Activated T-helper 1 cell treated with anti-CD3 and anti-CD28 coated beads, Interleukin-12 subunit alpha, Interleukin-12 subunit beta, Interleukin-2, Interleukin-4 antibody, amounts not matched to agents 30 ng/mL and 10 ng/mL and 1 ng/mL, durations not matched to agents 14 hours and 24 hours and 36 hours (primary cell): ENCODE measurements around the gene FAM3B. TPM values are rescaled to one million over a fixed set of nuclear protein-coding genes. Genes with fewer than 3 reads are reported as not detected.

Experiments
- DNase-seq: peaks from one replicate; pipeline ENCODE4 v3.0.0; 2021; ENCODE audit warnings: low spot score
- H3K27ac Mint-ChIP-seq: one replicate; pipeline ENCODE4 v1.8.0; 2021; ENCODE audit warnings: mild to moderate bottlenecking, mixed read lengths
- H3K27me3 Mint-ChIP-seq: one replicate; pipeline ENCODE4 v1.8.0; 2022; ENCODE audit warnings: mild to moderate bottlenecking, moderate library complexity, mixed read lengths; ENCODE audit not compliant: insufficient read depth
- H3K36me3 Mint-ChIP-seq: one replicate; pipeline ENCODE4 v1.8.0; 2021; ENCODE audit warnings: low read depth, mixed read lengths
- H3K4me1 Mint-ChIP-seq: one replicate; pipeline ENCODE4 v1.8.0; 2021; ENCODE audit warnings: low read depth, mixed read lengths
- H3K4me3 Mint-ChIP-seq: one replicate; pipeline ENCODE4 v1.8.0; 2021; ENCODE audit warnings: mild to moderate bottlenecking, moderate library complexity, mixed read lengths
- H3K9me3 Mint-ChIP-seq: one replicate; pipeline ENCODE4 v1.8.0; 2021; ENCODE audit warnings: mixed read lengths
- intact Hi-C: fragments of 100-400 bp; cut with micrococcal nuclease; formaldehyde crosslinking; loops from one replicate; pipeline ENCODE4 v1.15.1; 2024
- total RNA-seq: library from RNA; stranded (reverse); gene quantifications from 2 replicates; pipeline ENCODE4 v1.2.3, GENCODE V29; 2022

FAM3B gene
- total RNA-seq, 1 donor from 2014 or later = not detected

GRCh38 chr21:41403331-41403730 lies 86.7 kb downstream of the FAM3B start:
- intact Hi-C loops = no loop called here
- Mint-ChIP-seq H3K4me1 (no peaks in the 10 kb centered on the region), H3K9me3 (no peaks in the 10 kb centered on the region), H3K4me3 (no peak overlapping the region), H3K27ac (no peak overlapping the region), H3K27me3 (no peaks in the 10 kb centered on the region), H3K36me3 (peaks cover 45% of the 10 kb centered on the region)
- no peak for DNase-seq

GRCh38 chr21:41403966-41404365 lies 87.4 kb downstream of the FAM3B start:
- intact Hi-C loops = no loop called here
- no peak overlapping the region for H3K4me3 Mint-ChIP-seq
- no peaks in the 10 kb centered on the region for H3K9me3 Mint-ChIP-seq
- H3K27me3 Mint-ChIP-seq = no peaks in the 10 kb centered on the region
- no peak for DNase-seq
- no peak overlapping the region for H3K27ac Mint-ChIP-seq
- peaks cover 51% of the 10 kb centered on the region for H3K36me3 Mint-ChIP-seq
- H3K4me1 Mint-ChIP-seq = no peaks in the 10 kb centered on the region

GRCh38 chr21:41405321-41405720 lies 88.7 kb downstream of the FAM3B start:
- DNase-seq = no peak
- Mint-ChIP-seq H3K27ac (no peak overlapping the region), H3K4me3 (no peak overlapping the region), H3K27me3 (no peaks in the 10 kb centered on the region), H3K4me1 (no peaks in the 10 kb centered on the region), H3K36me3 (peaks cover 55% of the 10 kb centered on the region), H3K9me3 (no peaks in the 10 kb centered on the region)
- intact Hi-C loops = no loop called here

GRCh38 chr21:41406340-41406739 lies 89.7 kb downstream of the FAM3B start:
- Mint-ChIP-seq H3K36me3 (peaks cover 54% of the 10 kb centered on the region), H3K4me1 (peaks cover 2% of the 10 kb centered on the region), H3K4me3 (no peak overlapping the region), H3K27me3 (no peaks in the 10 kb centered on the region), H3K9me3 (no peaks in the 10 kb centered on the region), H3K27ac (no peak overlapping the region)
- intact Hi-C loops = no loop called here
- DNase-seq = no peak

Other genes with a start within 250 kb of the FAM3B start
- 0.81 and 1.8 TPM in 2 replicates for gene BACE2, start 148.6 kb upstream of the FAM3B start, total RNA-seq
- gene MX2, start 45.2 kb downstream of the FAM3B start, total RNA-seq = 8.2 and 9.4 TPM in 2 replicates
- gene MX1, start 109.4 kb downstream of the FAM3B start, total RNA-seq = 89.4 and 92.8 TPM in 2 replicates
- not detected in 2 replicates for gene TMPRSS2, start 191.4 kb downstream of the FAM3B start, total RNA-seq